HepG2 (cell line): ENCODE measurements around the gene SLC44A4. TPM values are rescaled to one million over a fixed set of nuclear protein-coding genes. Genes with fewer than 3 reads are reported as not detected.

Source experiments
- ATAC-seq: fragments of 200-7000 bp; cut with Tn5 transposase; 3 replicates; pipeline ENCODE4 v1.9.1; 2020; ENCODE audit warnings: mild to moderate bottlenecking, moderate library complexity
- BruUV-seq: library from RNA; stranded (reverse); fragments of 400-500 nt; replicated peaks from 2 replicates; lab custom pipeline; 2021; lab: Mats Ljungman, UMichigan
- CTCF ChIA-PET: fragments of 300-600 bp; formaldehyde crosslinking; extraction: SDS; loops from one replicate; lab custom pipeline; 2021; ENCODE audit warnings: low total read pairs, inconsistent platforms, low intra/inter-chr PET ratio; lab: Yijun Ruan, JAX
- POLR2A ChIA-PET: fragments of 350-600 bp; sonication (Branson Sonifier 250); formaldehyde crosslinking; loops from one replicate; lab custom pipeline; 2020; ENCODE audit warnings: antibody characterized with exemption, inconsistent platforms; lab: Yijun Ruan, JAX
- DNase-seq: peaks from one replicate; pipeline ENCODE4 v3.0.0-alpha.2; 2015; ENCODE audit warnings: low spot score
- FAIRE-seq: peaks from 3 replicates; lab custom pipeline; 2011; peaks lifted over from hg19 to GRCh38; lab: Jason Lieb, UNC
- H2AFZ ChIP-seq: one replicate; pipeline ENCODE4 v1.6.1; 2011; ENCODE audit warnings: low read length, inconsistent platforms
- H3K27ac ChIP-seq: fragments of 300-600 bp; 3 replicates; pipeline ENCODE4 v1.8.0; 2011; ENCODE audit warnings: mixed run types, mild to moderate bottlenecking, mixed read lengths, low read length, inconsistent platforms; ENCODE audit not compliant: insufficient read depth; ENCODE audit errors: extremely low read length
- H3K27me3 ChIP-seq, 2 experiments: fragments of 200-600 bp in 1 of 2; 2 replicates in 1 of 2; 3 replicates in 1 of 2; pipeline versions ENCODE4 v1.6.0 to v1.8.0; 2011; ENCODE audit warnings: low read length in 2 of 2, mild to moderate bottlenecking in 2 of 2, moderate library complexity in 2 of 2, inconsistent platforms in 1 of 2; ENCODE audit not compliant: insufficient read depth in 2 of 2, control insufficient read depth in 1 of 2
- H3K36me3 ChIP-seq, 2 experiments: fragments of 200-600 bp in 1 of 2; replicated peaks in 1 of 2; 2 replicates in 1 of 2; 3 replicates in 1 of 2; pipeline versions ENCODE4 v1.5.1 to v1.8.0; 2011; ENCODE audit warnings: low read length in 2 of 2, inconsistent platforms in 1 of 2; ENCODE audit not compliant: insufficient read depth in 2 of 2, control insufficient read depth in 1 of 2
- H3K4me1 ChIP-seq: 2 replicates; pipeline ENCODE4 v1.5.1; 2012; ENCODE audit warnings: low read length, inconsistent platforms; ENCODE audit not compliant: insufficient read depth
- H3K4me2 ChIP-seq: 2 replicates; pipeline ENCODE4 v1.6.0; 2011; ENCODE audit warnings: low read depth, low read length, inconsistent platforms
- H3K4me3 ChIP-seq, 3 experiments: fragments of 200-600 bp in 1 of 3; sonication (generic), shearing (Covaris generic) in 1 of 3; replicated peaks in 1 of 3; 2 replicates each; pipeline ENCODE4 v1.5.1; 2011 to 2016; ENCODE audit warnings: low read length in 3 of 3, inconsistent platforms in 2 of 3, low read depth in 2 of 3, mild to moderate bottlenecking in 2 of 3, control low read depth in 1 of 3, mixed read lengths in 1 of 3; ENCODE audit not compliant: insufficient read depth in 1 of 3
- H3K79me2 ChIP-seq: one replicate; pipeline ENCODE4 v1.6.1; 2011; ENCODE audit warnings: low read length, inconsistent platforms; ENCODE audit not compliant: insufficient read depth
- H3K9ac ChIP-seq: 2 replicates; pipeline ENCODE4 v1.6.0; 2011; ENCODE audit warnings: mild to moderate bottlenecking, low read depth, low read length, inconsistent platforms; ENCODE audit not compliant: insufficient read depth
- H3K9me3 ChIP-seq: 2 replicates; pipeline ENCODE4 v1.5.1; 2012; ENCODE audit warnings: mild to moderate bottlenecking, low read length
- H4K20me1 ChIP-seq: 2 replicates; pipeline ENCODE4 v1.6.0; 2011; ENCODE audit warnings: inconsistent platforms, mild to moderate bottlenecking, low read length, moderate library complexity; ENCODE audit not compliant: insufficient read depth
- DRAP1 ChIP-seq: IDR thresholded peaks from 2 replicates; pipeline ENCODE4 v1.6.1; 2016; ENCODE audit warnings: missing genetic modification reagents, missing compliant biosample characterization
- ELF4 ChIP-seq: sonication (generic); formaldehyde crosslinking; IDR thresholded peaks from 2 replicates; pipeline ENCODE4 v1.5.0; 2020; ENCODE audit warnings: missing genetic modification reagents, mild to moderate bottlenecking, moderate library complexity, borderline replicate concordance
- FOXJ3 ChIP-seq: sonication (generic); formaldehyde crosslinking; IDR thresholded peaks from 2 replicates; pipeline ENCODE4 v1.4.0; 2020; ENCODE audit warnings: missing genetic modification reagents, mild to moderate bottlenecking, borderline replicate concordance
- GATAD1 ChIP-seq: IDR thresholded peaks from 2 replicates; pipeline ENCODE4 v1.6.1; 2016; ENCODE audit warnings: missing genetic modification reagents, missing compliant biosample characterization
- HIC2 ChIP-seq: sonication (generic); formaldehyde crosslinking; IDR thresholded peaks from 2 replicates; pipeline ENCODE4 v1.9.0; 2022; ENCODE audit warnings: low read depth, missing genetic modification reagents
- MAFG ChIP-seq: sonication (generic); formaldehyde crosslinking; IDR thresholded peaks from 2 replicates; pipeline ENCODE4 v1.5.1; 2020; ENCODE audit warnings: mild to moderate bottlenecking, missing genetic modification reagents
- MYC ChIP-seq: sonication (generic); formaldehyde crosslinking; IDR thresholded peaks from 2 replicates; pipeline ENCODE4 v1.9.0; 2021; ENCODE audit warnings: missing genetic modification reagents, borderline replicate concordance
- SIX1 ChIP-seq: sonication (generic); formaldehyde crosslinking; IDR thresholded peaks from 2 replicates; pipeline ENCODE4 v1.4.0; 2020; ENCODE audit warnings: missing genetic modification reagents, borderline replicate concordance
- SMARCC2 ChIP-seq: fragments of 450-650 bp; IDR thresholded peaks from 2 replicates; pipeline ENCODE4 v1.6.1; 2017; ENCODE audit warnings: antibody characterized with exemption, mild to moderate bottlenecking
- SRSF1 ChIP-seq: fragments of 200-400 bp; formaldehyde crosslinking; optimal IDR thresholded peaks from 2 replicates; pipeline ENCODE3; 2017; ENCODE audit warnings: mild to moderate bottlenecking, low read depth, low read length, moderate library complexity
- TCF7L2 ChIP-seq: IDR thresholded peaks from 2 replicates; pipeline ENCODE4 v1.6.1; 2011; ENCODE audit warnings: mild to moderate bottlenecking, low read depth, low read length, moderate library complexity
- THAP11 ChIP-seq: IDR thresholded peaks from 2 replicates; pipeline ENCODE4 v1.6.1; 2016; ENCODE audit warnings: missing biosample characterization, missing genetic modification reagents
- YEATS2 ChIP-seq: sonication (generic); formaldehyde crosslinking; IDR thresholded peaks from 2 replicates; pipeline ENCODE4 v1.4.0; 2020; ENCODE audit warnings: missing genetic modification reagents, borderline replicate concordance
- ZFX ChIP-seq: sonication (generic); formaldehyde crosslinking; IDR thresholded peaks from 2 replicates; pipeline ENCODE4 v1.4.0; 2020; ENCODE audit warnings: mild to moderate bottlenecking, low read depth, missing genetic modification reagents, moderate library complexity
- ZNF160 ChIP-seq: sonication (generic); formaldehyde crosslinking; IDR thresholded peaks from 2 replicates; pipeline ENCODE4 v1.8.0; 2022; ENCODE audit warnings: mild to moderate bottlenecking, inconsistent platforms, missing genetic modification reagents
- ZNF343 ChIP-seq: sonication (generic); formaldehyde crosslinking; IDR thresholded peaks from 2 replicates; pipeline ENCODE4 v1.4.0; 2020; ENCODE audit warnings: mild to moderate bottlenecking, missing genetic modification reagents
- ZNF510 ChIP-seq: sonication (generic); formaldehyde crosslinking; IDR thresholded peaks from 2 replicates; pipeline ENCODE4 v1.4.0; 2020; ENCODE audit warnings: low read depth, mild to moderate bottlenecking, missing genetic modification reagents
- ZNF678 ChIP-seq: sonication (generic); formaldehyde crosslinking; IDR thresholded peaks from 2 replicates; pipeline ENCODE4 v1.4.0; 2020; ENCODE audit warnings: mild to moderate bottlenecking, missing genetic modification reagents
- ZNF781 ChIP-seq: sonication (generic); formaldehyde crosslinking; IDR thresholded peaks from 2 replicates; pipeline ENCODE4 v1.5.1; 2020; ENCODE audit warnings: borderline replicate concordance, mild to moderate bottlenecking, missing genetic modification reagents; ENCODE audit errors: not compliant biosample characterization
- ZSCAN30 ChIP-seq: sonication (generic); formaldehyde crosslinking; IDR thresholded peaks from 2 replicates; pipeline ENCODE4 v1.5.0; 2020; ENCODE audit warnings: mild to moderate bottlenecking, missing genetic modification reagents
- WGBS: methylation state at CpG from one replicate; pipeline ENCODE4 v1.1.6; 2017; ENCODE audit warnings: low lambda C conversion rate; 5-methylcytosine and 5-hydroxymethylcytosine counted together
- in situ Hi-C: cut with HindIII; loops from 2 replicates; pipeline ENCODE4 v1.10.0; 2017; ENCODE audit warnings: low pct_unique_long_range_greater_than_20kb; ENCODE audit not compliant: extremely low pct_ligation_motif_present
- intact Hi-C: fragments of 100-400 bp; cut with micrococcal nuclease; formaldehyde crosslinking; loops from one replicate; pipeline ENCODE4 v1.10.0; 2022; ENCODE audit not compliant: unreplicated experiment
- polyA plus RNA-seq, 8 experiments: library from polyadenylated mRNA; depleted of rRNA in 3 of 8; stranded (reverse) in 7 of 8; unstranded in 1 of 8; fragments of >200 nt; fragmentation: Illumina TruSeq in 4 of 8; extraction: Trizol in 4 of 8; gene quantifications; 2 replicates each; pipeline versions ENCODE4 v1.2.1 to v1.2.3, GENCODE V29; 2011 to 2016; ENCODE audit warnings: low read depth in 4 of 8, missing spikeins in 1 of 8, mixed read lengths in 1 of 8; ENCODE audit not compliant: insufficient read depth in 1 of 8
- total RNA-seq, 5 experiments: library from RNA; depleted of rRNA; stranded (reverse); fragments of >200 nt; fragmentation: Illumina TruSeq; extraction: Trizol; gene quantifications; 2 replicates each; pipeline ENCODE4 v1.2.3, GENCODE V29; 2016; ENCODE audit warnings: low read depth in 1 of 5
- TF ChIP-seq, protein P1 (sequence below): sonication (generic); formaldehyde crosslinking; IDR thresholded peaks from 2 replicates; pipeline ENCODE4 v1.4.0; 2020; ENCODE audit warnings: missing genetic modification reagents; ENCODE audit errors: not compliant biosample characterization

Gene SLC44A4
- total and polyA plus RNA-seq, 2 of the 13 experiments (the other 11 are each of a cell fraction or from before 2014, with no cell fraction given), result 3.5 to 5.9 TPM

DNA sequence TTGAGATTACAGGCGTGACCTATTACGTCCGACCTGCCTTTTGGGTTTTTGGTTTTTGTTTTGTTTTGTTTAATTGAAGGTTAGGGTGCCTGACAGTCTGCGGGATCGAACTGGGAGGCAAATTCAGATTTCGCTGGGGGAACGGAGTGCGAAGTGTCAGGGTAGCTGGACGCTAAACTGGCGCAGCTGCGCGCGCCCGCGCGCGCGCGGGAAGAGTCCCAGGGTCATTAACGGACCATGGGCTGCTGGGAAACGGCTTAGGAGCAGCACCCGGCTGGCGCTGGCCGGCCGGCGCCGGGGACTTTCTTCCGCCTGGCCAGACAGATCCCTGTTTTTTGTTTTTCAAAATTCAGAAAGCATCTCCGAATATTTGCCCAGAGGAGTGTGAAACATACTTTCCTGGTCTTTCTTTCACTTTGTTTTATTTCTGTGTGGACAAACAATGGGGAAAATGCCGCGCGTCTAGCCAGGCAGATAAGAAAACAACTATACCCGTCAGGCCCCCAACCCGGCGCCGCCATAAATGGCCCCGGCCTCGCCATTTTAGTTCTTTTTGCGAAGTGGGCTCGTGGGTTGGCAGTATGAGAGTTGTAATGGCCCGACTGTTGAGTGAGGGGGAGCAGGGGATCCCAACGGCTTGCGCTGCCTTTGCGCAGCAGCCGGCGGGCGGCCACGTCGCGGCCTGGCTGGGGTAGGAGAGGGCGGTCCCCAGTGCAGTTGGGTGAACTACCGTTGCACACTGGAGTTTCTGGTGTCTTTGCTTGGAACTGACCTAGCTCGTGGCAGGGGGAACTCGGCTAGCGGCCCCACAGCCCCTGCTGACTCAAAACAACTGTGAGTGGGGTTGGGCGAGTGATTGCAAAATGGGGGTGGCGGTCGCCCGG is 44.2 kb downstream of the SLC44A4 start:
- H3K4me2 ChIP-seq, result peak overlapping the region; percentile 84
- under 1% methylated on average over 47 of the region's 59 CpGs for WGBS
- POLR2A ChIA-PET, result interaction anchor here (0.6 to 15.7 kb wide), 40 partner anchors 9 to 288 kb away, joined by 3 to 264 read pairs (median 5); partner anchors contain the start of genes ABHD16A, APOM, C6orf47 and CFB
- H3K4me3 ChIP-seq, result peak overlapping the region; percentile 75 to 98 (median 93)
- no peak overlapping the region for H2AFZ ChIP-seq
- DNase-seq (peak; percentile 92), ATAC-seq (peak; percentile 85), FAIRE-seq (peak; percentile 69)
- no TSS peak for BruUV-seq
- peak overlapping the region; percentile 98 for H3K9ac ChIP-seq
- H3K9me3 ChIP-seq, result no peaks in the 10 kb centered on the region
- H3K27me3 ChIP-seq, result peaks cover 0 to 2% of the 10 kb centered on the region in 2 experiments; a peak in 1 of 5 replicates
- H3K79me2 ChIP-seq, result peaks cover 63% of the 10 kb centered on the region
- intact Hi-C loops, result loop anchor here (1.0 to 10.0 kb wide), 6 partner anchors 28 to 292 kb away; partner anchors contain the start of genes CSNK2B, DDX39B, EHMT2 and LY6G5B
- in situ Hi-C loops, result loop anchor here (5.0 kb wide), 1 partner anchor 62 kb away; no protein-coding TSS in a partner anchor
- peaks cover 40% of the 10 kb centered on the region for H4K20me1 ChIP-seq
- H3K27ac ChIP-seq, result peak overlapping the region; percentile 93
- peaks cover 56% of the 10 kb centered on the region for H3K4me1 ChIP-seq
- peaks cover 12 to 33% of the 10 kb centered on the region in 2 experiments for H3K36me3 ChIP-seq
- CTCF ChIA-PET, result no interaction called here
- TF ChIP-seq ZNF510 (0 out of 2 replicates have a peak, but pooled peaks have one; percentile 45), DRAP1 (CRISPR knock-in tag) (peak; percentile 100), MAFG (CRISPR knock-in tag) (no peak), ZFX (CRISPR knock-in tag) (peak; percentile 87), SMARCC2 (no peak), ZSCAN30 (no peak), ELF4 (peak; percentile 72; the same call in 1 of the 2 replicates), SRSF1 (peak; percentile 98), ZNF343 (CRISPR knock-in tag) (peak; percentile 75; the same call in 1 of the 2 replicates), YEATS2 (peak; percentile 98; the same call in 1 of the 2 replicates), ZNF781 (CRISPR knock-in tag) (peak; percentile 17), THAP11 (peak; percentile 76), FOXJ3 (peak; percentile 81; the same call in 1 of the 2 replicates), TCF7L2 (no peak), MYC (peak; percentile 92), ZNF160 (peak; percentile 62), GATAD1 (CRISPR knock-in tag) (peak; percentile 73), SIX1 (CRISPR knock-in tag) (peak; percentile 50; the same call in 1 of the 2 replicates), HIC2 (no peak; the same call in 1 of the 2 replicates), ZNF678 (CRISPR knock-in tag) (peak; percentile 91; the same call in 1 of the 2 replicates)
- TF ChIP-seq, protein P1, sequence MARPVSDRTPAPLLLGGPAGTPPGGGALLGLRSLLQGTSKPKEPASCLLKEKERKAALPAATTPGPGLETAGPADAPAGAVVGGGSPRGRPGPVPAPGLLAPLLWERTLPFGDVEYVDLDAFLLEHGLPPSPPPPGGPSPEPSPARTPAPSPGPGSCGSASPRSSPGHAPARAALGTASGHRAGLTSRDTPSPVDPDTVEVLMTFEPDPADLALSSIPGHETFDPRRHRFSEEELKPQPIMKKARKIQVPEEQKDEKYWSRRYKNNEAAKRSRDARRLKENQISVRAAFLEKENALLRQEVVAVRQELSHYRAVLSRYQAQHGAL (CRISPR knock-in tag), result no peak
